Ascending aorta (tissue), 2 donors: ENCODE results near the gene RBM5. TPM values are rescaled to one million over a fixed set of nuclear protein-coding genes. Genes with fewer than 3 reads are reported as not detected.

Experiments
- DNase-seq, 2 donors: peaks; one replicate each; pipeline ENCODE4 v3.0.0-alpha.2; 2019; ENCODE audit warnings: low spot score in 2 of 2
- H3K27ac ChIP-seq, 2 donors: fragments of 200-600 bp; sonication (generic); one replicate each; pipeline ENCODE4 v1.5.1; 2016 to 2017; ENCODE audit warnings: mild to moderate bottlenecking in 1 of 2
- H3K27me3 ChIP-seq: fragments of 200-600 bp; sonication (generic); one replicate; pipeline ENCODE4 v1.5.1; 2017
- H3K36me3 ChIP-seq, 2 donors: fragments of 200-600 bp; sonication (generic); one replicate each; pipeline ENCODE4 v1.5.1; 2016
- H3K4me1 ChIP-seq, 2 donors: fragments of 200-600 bp; sonication (generic); one replicate each; pipeline ENCODE4 v1.5.1; 2016 to 2017; ENCODE audit warnings: mild to moderate bottlenecking in 1 of 2
- H3K4me3 ChIP-seq, 2 donors: fragments of 200-600 bp; sonication (generic); one replicate each; pipeline ENCODE4 v1.5.1; 2016 to 2017; ENCODE audit warnings: mild to moderate bottlenecking in 1 of 2
- H3K9me3 ChIP-seq, 2 donors: fragments of 200-600 bp; sonication (generic); one replicate each; pipeline ENCODE4 v1.5.1; 2016
- intact Hi-C: fragments of 100-400 bp; cut with DNase I; formaldehyde crosslinking; loops from one replicate; pipeline ENCODE4 v1.15.1; 2023
- total RNA-seq: library from RNA; depleted of rRNA; stranded (reverse); fragments of >200 nt; gene quantifications from one replicate; pipeline ENCODE4 v1.1.0, GENCODE V29; 2016
- TF ChIP-seq, protein P1 (sequence below), 3 experiments: fragments of 200-600 bp in 2 of 3; fragments of 450-650 bp in 1 of 3; sonication (generic) in 2 of 3; IDR thresholded peaks; one replicate each; pipeline ENCODE4 v1.5.1; 2016 to 2019; ENCODE audit warnings: antibody characterized with exemption in 3 of 3, mild to moderate bottlenecking in 1 of 3, moderate library complexity in 1 of 3

The RBM5 gene
- total RNA-seq, 1 donor from 2014 or later: 105 TPM

DNA sequence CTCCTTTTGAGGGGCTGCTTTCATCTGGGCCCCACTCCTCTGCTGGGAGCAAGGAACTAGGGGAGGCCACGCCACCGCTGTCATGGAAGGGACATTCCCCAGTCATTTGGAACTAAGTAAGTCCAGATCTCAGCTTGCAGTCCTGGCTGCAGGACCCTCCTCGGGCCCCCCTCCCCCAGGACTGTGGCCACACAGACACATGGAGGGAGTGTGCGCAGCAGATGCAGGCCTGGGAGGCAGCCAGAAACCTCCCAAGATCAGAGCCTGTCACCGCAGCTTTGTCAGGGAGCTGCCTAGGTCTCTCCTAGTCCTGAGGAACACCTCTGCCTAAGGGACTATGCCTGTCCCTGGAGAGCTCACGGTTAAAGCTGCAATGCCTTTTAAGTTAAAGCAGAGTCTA lies 59.1 kb downstream of the RBM5 start:
- intact Hi-C loops: no loop called here
- H3K27me3 ChIP-seq: no peaks in the 10 kb centered on the region
- no peak for DNase-seq
- no peak overlapping the region for H3K27ac ChIP-seq
- no peak overlapping the region for H3K4me3 ChIP-seq
- no peaks in the 10 kb centered on the region for H3K36me3 ChIP-seq
- peaks cover 0 to 3% of the 10 kb centered on the region in 2 donors for H3K4me1 ChIP-seq
- H3K9me3 ChIP-seq: no peaks in the 10 kb centered on the region
- TF ChIP-seq, protein P1, sequence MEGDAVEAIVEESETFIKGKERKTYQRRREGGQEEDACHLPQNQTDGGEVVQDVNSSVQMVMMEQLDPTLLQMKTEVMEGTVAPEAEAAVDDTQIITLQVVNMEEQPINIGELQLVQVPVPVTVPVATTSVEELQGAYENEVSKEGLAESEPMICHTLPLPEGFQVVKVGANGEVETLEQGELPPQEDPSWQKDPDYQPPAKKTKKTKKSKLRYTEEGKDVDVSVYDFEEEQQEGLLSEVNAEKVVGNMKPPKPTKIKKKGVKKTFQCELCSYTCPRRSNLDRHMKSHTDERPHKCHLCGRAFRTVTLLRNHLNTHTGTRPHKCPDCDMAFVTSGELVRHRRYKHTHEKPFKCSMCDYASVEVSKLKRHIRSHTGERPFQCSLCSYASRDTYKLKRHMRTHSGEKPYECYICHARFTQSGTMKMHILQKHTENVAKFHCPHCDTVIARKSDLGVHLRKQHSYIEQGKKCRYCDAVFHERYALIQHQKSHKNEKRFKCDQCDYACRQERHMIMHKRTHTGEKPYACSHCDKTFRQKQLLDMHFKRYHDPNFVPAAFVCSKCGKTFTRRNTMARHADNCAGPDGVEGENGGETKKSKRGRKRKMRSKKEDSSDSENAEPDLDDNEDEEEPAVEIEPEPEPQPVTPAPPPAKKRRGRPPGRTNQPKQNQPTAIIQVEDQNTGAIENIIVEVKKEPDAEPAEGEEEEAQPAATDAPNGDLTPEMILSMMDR (IDR thresholded peaks at IDR 0.05): no peak

DNA sequence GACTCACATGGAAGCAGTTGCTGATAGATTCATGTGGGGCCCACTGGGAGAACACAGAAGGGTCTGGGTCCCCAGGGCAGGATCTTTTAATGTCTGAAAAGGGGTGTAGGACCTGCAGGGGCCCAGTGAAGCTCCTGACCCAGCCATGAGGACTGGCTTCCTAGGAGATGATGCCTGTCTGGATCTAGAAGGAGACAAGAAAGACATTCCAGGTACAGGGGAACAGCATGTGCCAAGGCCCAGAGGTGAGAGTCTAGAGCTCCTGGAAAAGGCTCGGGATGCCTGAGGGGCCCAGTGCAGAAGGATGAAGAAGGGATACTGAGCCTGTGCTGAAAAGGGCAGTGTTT lies 61.7 kb downstream of the RBM5 start:
- H3K4me3 ChIP-seq: no peak overlapping the region
- intact Hi-C loops: no loop called here
- no peaks in the 10 kb centered on the region for H3K9me3 ChIP-seq
- no peak for DNase-seq
- TF ChIP-seq, protein P1 (IDR thresholded peaks at IDR 0.05): no peak
- H3K27ac ChIP-seq: peak overlapping the region in 1 of 2 donors; percentile 22
- peaks cover 0 to 3% of the 10 kb centered on the region in 2 donors for H3K4me1 ChIP-seq
- no peaks in the 10 kb centered on the region for H3K36me3 ChIP-seq
- H3K27me3 ChIP-seq: no peaks in the 10 kb centered on the region

DNA sequence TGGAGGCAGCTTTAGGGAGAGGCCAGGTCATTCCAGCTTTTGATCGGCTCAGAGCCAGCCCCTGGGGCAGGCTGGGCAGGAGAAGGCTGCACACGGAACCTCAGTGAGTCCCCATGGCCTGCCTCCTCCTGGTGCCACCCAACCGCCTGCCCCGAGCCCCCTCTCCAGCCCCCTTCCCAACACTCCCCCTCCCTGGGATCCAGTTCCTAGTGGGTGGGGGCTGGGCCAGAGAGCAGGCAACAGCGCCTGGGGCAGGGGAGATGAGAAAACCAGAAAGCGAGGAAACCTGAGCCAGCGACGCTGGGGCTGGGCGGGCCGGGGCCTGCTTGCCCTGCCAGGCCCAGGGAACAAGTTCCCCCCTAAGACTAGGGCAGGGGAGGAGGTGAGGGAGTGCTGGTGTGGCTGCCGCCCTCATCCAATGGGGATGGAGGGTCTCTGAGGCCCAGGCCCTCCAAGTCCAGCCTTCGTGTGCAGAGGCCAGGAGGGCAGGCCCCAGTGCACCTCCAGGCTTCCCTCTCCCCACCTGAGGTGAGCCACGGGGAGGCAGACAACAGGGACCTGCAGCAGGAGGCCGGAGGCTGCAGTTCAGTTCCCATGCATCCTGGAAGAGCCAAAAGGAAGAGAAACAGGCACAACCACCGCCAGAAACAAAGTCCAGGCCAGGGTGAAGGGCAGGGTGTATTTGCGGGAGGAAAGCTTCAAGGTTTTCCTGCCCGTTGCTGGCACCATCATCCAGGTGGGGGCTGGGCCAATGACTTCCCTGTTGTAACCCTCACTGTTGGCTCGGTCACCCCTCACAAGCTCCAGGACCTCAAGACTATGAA lies 62.4 kb downstream of the RBM5 start:
- intact Hi-C loops: no loop called here

DNA sequence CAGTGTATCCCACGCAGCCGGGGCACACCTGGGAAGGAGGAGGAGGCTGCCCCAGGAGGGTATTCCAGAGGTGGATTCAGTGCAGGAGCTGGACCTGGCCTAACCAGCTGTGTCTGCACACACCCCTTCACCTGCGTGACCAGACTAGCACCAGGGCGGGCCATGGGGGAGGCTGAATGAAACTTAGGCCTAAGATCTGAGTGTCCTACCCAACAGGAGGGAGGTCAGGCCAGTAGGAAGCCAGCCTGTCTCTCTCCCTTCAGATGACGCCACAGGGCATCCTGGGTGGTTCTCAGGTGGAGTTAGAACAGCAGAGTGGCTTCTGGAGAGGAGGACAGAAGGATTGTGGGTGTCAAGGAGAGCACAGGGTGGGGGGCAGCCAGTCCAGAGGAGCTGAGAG lies 63.0 kb downstream of the RBM5 start:
- H3K36me3 ChIP-seq: no peaks in the 10 kb centered on the region
- peaks cover 3 to 16% of the 10 kb centered on the region in 2 donors for H3K4me1 ChIP-seq
- no peak for DNase-seq
- H3K27me3 ChIP-seq: no peaks in the 10 kb centered on the region
- TF ChIP-seq, protein P1 (IDR thresholded peaks at IDR 0.05): no peak
- H3K9me3 ChIP-seq: no peaks in the 10 kb centered on the region
- no peak overlapping the region for H3K4me3 ChIP-seq
- intact Hi-C loops: no loop called here
- H3K27ac ChIP-seq: no peak overlapping the region

More for the DNA sequence above, 62.4 kb downstream of the RBM5 start:
- no peak for DNase-seq
- TF ChIP-seq, protein P1 (IDR thresholded peaks at IDR 0.05): no peak
- peak overlapping the region; percentile 22 to 44 for H3K27ac ChIP-seq
- no peaks in the 10 kb centered on the region for H3K9me3 ChIP-seq
- H3K36me3 ChIP-seq: no peaks in the 10 kb centered on the region
- peaks cover 0 to 9% of the 10 kb centered on the region in 2 donors for H3K4me1 ChIP-seq
- no peak overlapping the region for H3K4me3 ChIP-seq
- H3K27me3 ChIP-seq: no peaks in the 10 kb centered on the region

DNA sequence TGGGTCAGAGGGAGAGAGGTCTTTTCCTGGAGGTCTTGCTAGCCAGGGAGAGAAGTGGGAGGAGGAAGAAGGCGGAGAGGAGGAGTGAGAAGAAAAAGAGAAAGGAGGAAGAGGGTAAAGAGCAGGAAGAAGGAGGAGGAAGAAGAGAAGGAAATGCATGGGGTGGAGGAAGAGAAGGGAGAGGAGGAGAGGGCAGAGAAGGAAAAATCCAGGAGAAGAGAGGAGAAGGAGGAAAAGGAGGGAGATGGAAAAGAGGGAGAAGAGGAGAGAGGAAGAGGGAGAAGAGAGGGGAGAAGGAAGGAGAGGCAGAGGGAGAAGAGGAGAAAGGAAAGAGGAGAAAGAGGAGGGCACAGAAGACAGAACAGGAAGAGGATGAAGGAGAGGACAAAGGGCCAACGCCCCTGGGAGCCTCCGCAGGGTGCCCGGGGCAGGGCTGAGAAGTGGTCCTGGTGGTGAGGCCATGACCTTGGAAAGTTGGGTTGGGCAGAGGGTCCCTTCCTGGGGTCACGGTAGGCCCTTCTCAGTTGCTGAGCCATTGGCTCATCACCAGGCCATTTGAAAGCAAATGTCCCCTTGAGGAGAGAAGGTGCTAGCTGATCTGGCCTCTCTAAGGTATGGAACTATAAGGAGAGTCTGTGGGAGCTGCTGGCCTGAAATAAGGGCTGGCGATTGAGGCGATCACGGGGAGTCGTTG lies 65.2 kb downstream of the RBM5 start:
- intact Hi-C loops: loop anchor here (2.0 kb wide), 2 partner anchors 33 to 35 kb away; no protein-coding TSS in a partner anchor
- no peak for DNase-seq
- Histone ChIP-seq H3K27me3 (no peaks in the 10 kb centered on the region), H3K4me1 (peaks cover 16 to 34% of the 10 kb centered on the region in 2 donors), H3K36me3 (no peaks in the 10 kb centered on the region), H3K4me3 (peak overlapping the region in 1 of 2 donors; percentile 75), H3K9me3 (no peaks in the 10 kb centered on the region), H3K27ac (no peak overlapping the region)
- TF ChIP-seq, protein P1 (IDR thresholded peaks at IDR 0.05): no peak
